ENCODE measurements around the gene SLC39A8.

- TF ChIP-seq CTCF (tag by site-specific recombination; IDR thresholded peaks at IDR 0.05) (no peak), PRDM10 (tag by site-specific recombination; IDR thresholded peaks at IDR 0.05) (no peak), ZNF398 (tag by site-specific recombination; IDR thresholded peaks at IDR 0.05) (no peak), GLIS2 (tag by site-specific recombination; IDR thresholded peaks at IDR 0.05) (0 out of 2 replicates have a peak, but pooled peaks have one; percentile 31), REST (tag by site-specific recombination; IDR thresholded peaks at IDR 0.05) (no peak), ZNF600 (tag by site-specific recombination; IDR thresholded peaks at IDR 0.05) (no peak), ZNF132 (tag by site-specific recombination; IDR thresholded peaks at IDR 0.05; ENCODE audit: borderline replicate concordance) (no peak), ZNF558 (tag by site-specific recombination; IDR thresholded peaks at IDR 0.05) (no peak), ZNF660 (tag by site-specific recombination; IDR thresholded peaks at IDR 0.05) (peak; percentile 74), MZF1 (tag by site-specific recombination; IDR thresholded peaks at IDR 0.05; ENCODE audit: borderline replicate concordance) (no peak), MEIS1 (CRISPR knock-in tag; IDR thresholded peaks at IDR 0.05; ENCODE audit: borderline replicate concordance) (no peak), ZNF664 (tag by site-specific recombination; IDR thresholded peaks at IDR 0.05) (no peak), ZNF274 (IDR thresholded peaks at IDR 0.05; ENCODE audit: low read length) (no peak), ZNF274 (tag by site-specific recombination; IDR thresholded peaks at IDR 0.05; ENCODE audit: borderline replicate concordance) (no peak)
Measured at GRCh38 chr4:102344520-102344953, 745 bp downstream of the SLC39A8 start.
